Activated CD8-positive, alpha-beta memory T cell treated with anti-CD3 and anti-CD28 coated beads for 24 hours (primary cell): ENCODE measurements around the gene HIRIP3.
"Not testable (repeated sequence)": the region's sequence is repeated elsewhere in the genome, so short reads cannot be mapped to it uniquely, and the experiment has no call there.

Experiments
- DNase-seq: peaks from one replicate; pipeline ENCODE4 v3.0.0-alpha.2; 2020

HIRIP3 gene

GRCh38 chr16:29995324-29995910 is at the start of gene HIRIP3:
Gene HIRIP3, minus strand, starts transcription at chr16:29995617. Its CDS starts 12 bp downstream, at chr16:29995605.
- DNase-seq: peak; percentile 94

GRCh38 chr16:30041841-30042240 is 46.4 kb upstream of the HIRIP3 start:
- no peak for DNase-seq

- not testable (repeated sequence) for DNase-seq
Measured at GRCh38 chr16:30040690-30041089, 45.3 kb upstream of the HIRIP3 start.

- DNase-seq: no peak
Measured at GRCh38 chr16:30040221-30040620, 44.8 kb upstream of the HIRIP3 start.

- DNase-seq: no peak
Measured at GRCh38 chr16:30033270-30033669, 37.9 kb upstream of the HIRIP3 start.

- DNase-seq: peak; percentile 84
Measured at GRCh38 chr16:30032083-30032819, 36.8 kb upstream of the HIRIP3 start.

GRCh38 chr16:30031477-30031918 is 36.1 kb upstream of the HIRIP3 start:
- no peak for DNase-seq

- DNase-seq: no peak
Measured at GRCh38 chr16:30030841-30031413, 35.5 kb upstream of the HIRIP3 start, which contains the start of gene TLCD3B. Gene TLCD3B, minus strand, starts transcription at chr16:30031271. Its CDS starts 744 bp downstream, at chr16:30030527.

GRCh38 chr16:30030011-30030685 is 34.7 kb upstream of the HIRIP3 start:
- no peak for DNase-seq

GRCh38 chr16:30028438-30029076 is 33.1 kb upstream of the HIRIP3 start:
- DNase-seq: peak; percentile 66

- no peak for DNase-seq
Measured at GRCh38 chr16:30027588-30028437, 32.4 kb upstream of the HIRIP3 start.

- DNase-seq: no peak
Measured at GRCh38 chr16:30026449-30026848, 31.0 kb upstream of the HIRIP3 start.

- no peak for DNase-seq
Measured at GRCh38 chr16:30025574-30025973, 30.2 kb upstream of the HIRIP3 start.

GRCh38 chr16:30025156-30025555 is 29.7 kb upstream of the HIRIP3 start:
- no peak for DNase-seq

GRCh38 chr16:30024451-30024850 is 29.0 kb upstream of the HIRIP3 start:
- DNase-seq: no peak

- DNase-seq: no peak
Measured at GRCh38 chr16:30023586-30023985, 28.2 kb upstream of the HIRIP3 start.

GRCh38 chr16:30022887-30023286 is 27.5 kb upstream of the HIRIP3 start, which contains the start of gene C16orf92:
Gene C16orf92, plus strand, starts transcription at chr16:30023198. Its CDS starts 143 bp downstream, at chr16:30023341.
- no peak for DNase-seq

- DNase-seq: no peak
Measured at GRCh38 chr16:30018731-30019158, 23.3 kb upstream of the HIRIP3 start.

GRCh38 chr16:30017937-30018336 is 22.5 kb upstream of the HIRIP3 start:
- not testable (repeated sequence) for DNase-seq

- no peak for DNase-seq
Measured at GRCh38 chr16:30017277-30017656, 21.9 kb upstream of the HIRIP3 start.

- DNase-seq: no peak
Measured at GRCh38 chr16:30016555-30017276, 21.3 kb upstream of the HIRIP3 start.
